ENCODE results near the gene SRSF5. TPM values are rescaled to one million over a fixed set of nuclear protein-coding genes. Genes with fewer than 3 reads are reported as not detected.

The SRSF5 gene
- polyA plus RNA-seq: 127 and 137 TPM in 2 replicates

DNA sequence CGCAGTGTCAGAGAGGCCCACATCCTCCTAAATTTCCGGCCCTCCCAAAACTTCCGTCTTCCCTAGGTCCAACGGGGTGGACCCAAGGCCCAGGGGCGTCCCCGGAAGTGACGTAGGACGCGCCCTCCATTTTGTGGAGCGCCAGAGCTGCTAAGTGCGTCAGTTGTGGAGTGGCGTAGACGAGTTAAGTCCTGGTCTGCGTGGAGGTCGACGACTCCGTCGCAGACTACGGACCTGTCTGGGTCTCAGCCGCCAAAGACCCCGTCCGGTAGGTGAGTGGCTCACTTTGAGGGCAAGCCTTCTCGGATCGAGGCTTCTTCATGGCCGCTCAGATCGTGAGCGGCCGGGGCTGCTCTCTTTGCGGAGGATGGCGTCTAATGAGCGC, at the start of gene SRSF5:
Gene SRSF5 (plus strand): TSS at position 159 of the 385 bp plus-strand sequence. CDS start 1,015 bp downstream, outside the sequence.

DNA sequence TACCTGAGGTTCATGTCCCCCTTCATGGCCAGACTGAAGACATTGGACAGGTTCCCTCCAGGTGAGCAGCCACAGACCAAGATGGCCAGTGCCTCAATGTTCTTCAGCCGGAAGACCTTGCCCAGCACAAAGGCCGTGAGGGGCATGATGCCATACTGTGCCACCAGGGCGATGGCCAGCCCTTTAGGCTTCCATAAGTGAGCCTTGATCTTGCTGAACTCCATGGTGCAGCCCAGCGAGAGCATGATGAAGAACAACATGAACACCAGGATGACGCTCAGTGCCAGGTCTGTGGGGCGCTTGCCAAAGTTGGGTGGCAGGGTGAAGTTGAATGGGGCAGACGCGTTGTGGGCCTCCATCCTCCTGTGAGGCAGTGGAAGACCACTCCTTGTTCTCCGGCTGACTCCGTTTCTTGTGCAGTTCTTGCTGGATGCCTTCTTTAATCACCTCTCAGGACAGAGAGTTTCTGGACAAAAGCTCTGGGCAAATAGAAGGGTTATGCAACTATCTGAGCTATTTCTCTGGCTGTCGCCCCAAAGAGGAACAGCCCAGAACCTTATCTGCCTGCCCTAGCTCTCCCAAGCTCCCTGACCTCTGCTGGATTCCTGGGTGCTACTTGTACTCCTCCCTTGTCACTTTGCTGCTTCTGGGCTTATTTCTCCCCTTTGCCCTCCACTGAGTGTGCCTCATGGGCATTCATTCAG, 30.0 kb downstream of the SRSF5 start, which contains the start of gene SLC10A1:
Gene SLC10A1 (minus strand): TSS at position 445 of the 704 bp plus-strand sequence. CDS start 86 bp downstream, at position 359.

Other genes with a start within 250 kb of the SRSF5 start
- 0.13 TPM in 1 of 2 replicates, not detected in the other for gene CCDC177, start 192.3 kb upstream of the SRSF5 start, polyA plus RNA-seq
- gene SUSD6, start 155.5 kb upstream of the SRSF5 start, polyA plus RNA-seq: 2.0 and 7.0 TPM in 2 replicates
- gene SLC10A1, start 30.1 kb downstream of the SRSF5 start, polyA plus RNA-seq: 0.23 TPM in 1 of 2 replicates, not detected in the other
- gene SMOC1, start 112.3 kb downstream of the SRSF5 start, polyA plus RNA-seq: 0.23 and 0.53 TPM in 2 replicates